Stimulated activated CD8-positive, alpha-beta memory T cell treated with anti-CD3 and anti-CD28 coated beads, Interleukin-4, amount 100 ng/mL, for 1 hour (primary cell): ENCODE measurements around the gene CFAP410.
"Not testable (repeated sequence)": the region's sequence is repeated elsewhere in the genome, so short reads cannot be mapped to it uniquely, and the experiment has no call there.

Experiments used
- DNase-seq, 2 donors: peaks; one replicate each; pipeline ENCODE4 v3.0.0-alpha.2; 2020; ENCODE audit warnings: low read depth in 2 of 2, low spot score in 1 of 2

Gene CFAP410

GRCh38 chr21:44318489-44319285 lies 20.5 kb downstream of the CFAP410 start:
- no peak for DNase-seq

- DNase-seq: no peak
Measured at GRCh38 chr21:44317871-44318270, 21.3 kb downstream of the CFAP410 start.

- DNase-seq: no peak
Measured at GRCh38 chr21:44317241-44317782, 21.9 kb downstream of the CFAP410 start.

- no peak for DNase-seq
Measured at GRCh38 chr21:44316277-44316900, 22.8 kb downstream of the CFAP410 start.

- DNase-seq: no peak
Measured at GRCh38 chr21:44315691-44316203, 23.4 kb downstream of the CFAP410 start.

- DNase-seq: no peak
Measured at GRCh38 chr21:44314561-44314960, 24.6 kb downstream of the CFAP410 start.

- no peak for DNase-seq
Measured at GRCh38 chr21:44314128-44314527, 25.1 kb downstream of the CFAP410 start.

- no peak for DNase-seq
Measured at GRCh38 chr21:44313451-44313850, 25.7 kb downstream of the CFAP410 start.

GRCh38 chr21:44312716-44313115 lies 26.5 kb downstream of the CFAP410 start:
- DNase-seq: no peak

GRCh38 chr21:44312089-44312488 lies 27.1 kb downstream of the CFAP410 start:
- no peak for DNase-seq

GRCh38 chr21:44310628-44311507 lies 28.3 kb downstream of the CFAP410 start:
- DNase-seq: no peak

- DNase-seq: no peak
Measured at GRCh38 chr21:44306936-44307704, 32.1 kb downstream of the CFAP410 start.

- no peak for DNase-seq
Measured at GRCh38 chr21:44305691-44306090, 33.5 kb downstream of the CFAP410 start.

GRCh38 chr21:44304877-44305293 lies 34.3 kb downstream of the CFAP410 start:
- no peak for DNase-seq

- DNase-seq: no peak
Measured at GRCh38 chr21:44304011-44304616, 35.1 kb downstream of the CFAP410 start.

GRCh38 chr21:44303490-44303981 lies 35.7 kb downstream of the CFAP410 start:
- DNase-seq: no peak

- not testable (repeated sequence) for DNase-seq
Measured at GRCh38 chr21:44302573-44303401, 36.4 kb downstream of the CFAP410 start.

- DNase-seq: no peak
Measured at GRCh38 chr21:44301961-44302406, 37.2 kb downstream of the CFAP410 start.

- no peak for DNase-seq
Measured at GRCh38 chr21:44301141-44301540, 38.0 kb downstream of the CFAP410 start.
